ENCODE results near the gene GGACT. TPM values are rescaled to one million over a fixed set of nuclear protein-coding genes. Genes with fewer than 3 reads are reported as not detected.

The GGACT gene
- total and polyA plus RNA-seq, 4 donors = 3.3 to 10.1 (median 4.8) TPM

DNA sequence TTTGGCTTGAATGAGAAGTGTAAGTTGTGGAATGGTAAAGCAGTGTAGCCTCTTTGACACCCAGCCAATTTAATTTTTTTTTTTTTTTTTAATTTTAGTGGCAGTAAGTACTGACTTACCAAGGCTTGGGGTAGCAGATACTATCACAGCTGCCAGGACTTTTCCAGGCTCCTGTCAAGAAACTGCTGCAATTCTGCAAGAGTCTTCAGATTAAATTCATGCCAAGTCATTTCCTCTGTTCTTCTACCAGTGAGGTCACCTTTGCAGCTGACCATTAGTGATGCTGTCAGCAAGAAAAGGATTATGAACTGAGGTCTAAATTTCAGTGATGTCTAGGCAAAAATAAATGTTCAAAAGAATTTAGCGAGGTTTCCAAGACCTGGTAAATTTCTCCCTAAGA lies 91.2 kb downstream of the GGACT start:
- H3K27ac ChIP-seq (ENCODE audit: low read depth, low read length) = no peak overlapping the region
- H3K4me3 ChIP-seq (ENCODE audit: low read depth, low read length) = no peak overlapping the region
- H3K36me3 ChIP-seq (ENCODE audit: control insufficient read depth, insufficient read depth, low read length) = no peaks in the 10 kb centered on the region
- 100% methylated on average over 1 of the region's 1 CpG for WGBS (ENCODE audit: insufficient coverage)
- H3K27me3 ChIP-seq (ENCODE audit: control insufficient read depth, insufficient read depth, low read length) = no peaks in the 10 kb centered on the region
- H3K9me3 ChIP-seq (ENCODE audit: control insufficient read depth, insufficient read depth, low read length) = no peaks in the 10 kb centered on the region
- H3K4me1 ChIP-seq (ENCODE audit: control insufficient read depth, insufficient read depth, low read length) = no peaks in the 10 kb centered on the region
- DNase-seq (ENCODE audit: low read depth in 4 of 6, low spot score in 6 of 6) = no peak

DNA sequence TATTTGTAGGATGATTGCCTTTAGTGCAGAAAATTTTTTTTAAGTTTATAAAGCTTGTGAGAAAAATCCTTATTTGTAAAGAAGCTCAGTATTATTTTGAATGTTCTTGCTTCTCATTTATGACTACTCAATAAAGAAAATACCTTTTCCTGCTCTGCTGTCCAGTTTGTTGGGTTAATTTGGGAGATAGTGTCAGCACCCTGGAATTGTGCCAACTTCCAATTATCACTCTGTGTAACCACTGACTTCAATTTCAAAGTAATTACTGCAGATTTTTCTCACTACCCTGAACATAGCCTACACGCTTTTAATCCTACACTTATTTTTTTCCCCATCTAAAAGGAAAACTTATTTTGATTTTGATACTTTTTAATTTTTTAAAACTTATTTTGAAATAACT lies 93.1 kb downstream of the GGACT start:
- no CpG with 5 or more reads among the region's 1 CpG for WGBS (ENCODE audit: insufficient coverage)
- Histone ChIP-seq H3K4me1 (ENCODE audit: control insufficient read depth, insufficient read depth, low read length) (peaks cover 4% of the 10 kb centered on the region), H3K4me3 (ENCODE audit: low read depth, low read length) (no peak overlapping the region)

DNA sequence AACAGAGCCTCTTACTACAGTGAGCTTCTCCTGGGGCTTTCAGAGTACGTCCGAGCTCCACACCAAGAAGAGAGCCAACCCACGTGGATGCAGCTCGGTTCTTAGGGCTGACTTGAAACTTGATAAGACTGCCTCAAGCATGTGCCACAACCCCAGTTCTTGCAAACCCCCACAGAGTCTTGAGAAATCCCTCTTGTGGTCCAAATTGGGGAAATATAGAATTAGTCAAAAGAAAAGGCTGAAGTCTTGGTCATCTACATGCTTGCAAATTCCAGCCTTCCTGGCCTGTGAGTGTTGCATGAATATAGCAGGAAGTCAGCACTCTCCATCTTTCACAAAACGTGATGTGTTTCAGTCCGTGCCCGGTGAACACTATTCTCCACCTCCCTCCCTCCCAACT lies 95.2 kb downstream of the GGACT start:
- no peak for DNase-seq (ENCODE audit: low read depth in 4 of 6, low spot score in 6 of 6)
- 91% methylated on average over 5 of the region's 7 CpGs for WGBS (ENCODE audit: insufficient coverage)
- Histone ChIP-seq H3K27ac (ENCODE audit: low read depth, low read length) (no peak overlapping the region), H3K4me1 (ENCODE audit: control insufficient read depth, insufficient read depth, low read length) (peaks cover 4% of the 10 kb centered on the region), H3K36me3 (ENCODE audit: control insufficient read depth, insufficient read depth, low read length) (no peaks in the 10 kb centered on the region), H3K9me3 (ENCODE audit: control insufficient read depth, insufficient read depth, low read length) (no peaks in the 10 kb centered on the region), H3K4me3 (ENCODE audit: low read depth, low read length) (no peak overlapping the region), H3K27me3 (ENCODE audit: control insufficient read depth, insufficient read depth, low read length) (no peaks in the 10 kb centered on the region)

More for the DNA sequence above, 93.1 kb downstream of the GGACT start:
- Histone ChIP-seq H3K27ac (ENCODE audit: low read depth, low read length) (no peak overlapping the region), H3K9me3 (ENCODE audit: control insufficient read depth, insufficient read depth, low read length) (no peaks in the 10 kb centered on the region), H3K36me3 (ENCODE audit: control insufficient read depth, insufficient read depth, low read length) (no peaks in the 10 kb centered on the region), H3K27me3 (ENCODE audit: control insufficient read depth, insufficient read depth, low read length) (no peaks in the 10 kb centered on the region)
- no peak for DNase-seq (ENCODE audit: low read depth in 4 of 6, low spot score in 6 of 6)

DNA sequence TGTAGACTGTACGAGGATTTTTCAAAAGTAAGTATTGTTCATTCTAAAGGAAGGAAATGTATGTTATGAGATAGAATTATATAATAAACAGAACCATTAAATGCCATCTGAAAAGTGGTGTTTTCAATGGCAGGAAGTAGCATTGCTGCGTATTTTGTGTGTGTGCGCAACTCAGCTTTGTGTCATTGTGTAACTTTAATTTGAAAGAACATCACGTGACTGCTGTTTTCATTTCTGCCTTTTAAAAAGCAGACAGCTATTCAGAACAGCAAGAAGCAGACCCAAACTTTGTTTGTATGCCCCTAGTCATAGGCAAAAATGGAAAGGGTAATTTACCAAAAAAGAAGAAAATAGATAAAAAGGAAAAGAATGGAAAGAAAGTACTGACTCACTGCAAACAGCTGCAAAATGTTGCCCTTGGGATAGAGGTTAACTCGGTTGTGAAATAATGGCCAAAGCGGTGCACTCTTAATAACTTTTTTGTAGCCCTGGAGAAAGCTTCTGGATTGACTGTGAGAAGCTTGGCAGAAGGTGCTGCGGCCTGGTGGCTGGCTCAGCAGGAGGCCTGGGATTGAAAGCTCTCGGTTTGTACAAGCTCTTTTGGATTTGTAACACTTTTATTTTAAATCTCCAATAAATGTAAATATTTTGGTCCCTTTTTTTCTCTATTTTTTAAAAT lies 97.3 kb downstream of the GGACT start:
- peak overlapping the region; percentile 63 for H3K27ac ChIP-seq (ENCODE audit: low read depth, low read length)
- 46% methylated on average over 4 of the region's 8 CpGs for WGBS (ENCODE audit: insufficient coverage)

DNA sequence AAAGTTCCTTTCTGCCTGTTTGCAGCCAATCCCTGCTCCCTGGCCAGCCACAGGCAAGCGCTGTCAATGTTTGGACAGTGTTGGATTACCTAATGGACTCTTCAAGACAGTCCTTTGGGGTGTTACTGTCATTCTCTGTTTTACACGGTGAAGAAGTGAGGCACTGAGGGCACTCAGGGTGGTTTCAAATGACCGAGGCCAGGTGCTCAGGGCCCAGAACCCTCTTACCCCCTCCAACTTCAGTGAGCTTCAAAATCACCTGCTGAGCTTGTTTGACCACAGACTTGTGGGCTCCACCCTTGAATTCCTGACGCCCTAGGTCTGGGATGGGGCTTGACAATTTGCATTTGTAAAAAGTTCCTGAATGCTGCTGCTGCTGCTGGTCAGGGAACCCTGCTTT lies 97.9 kb downstream of the GGACT start:
- Histone ChIP-seq H3K4me1 (ENCODE audit: control insufficient read depth, insufficient read depth, low read length) (peaks cover 4% of the 10 kb centered on the region), H3K27ac (ENCODE audit: low read depth, low read length) (peak overlapping the region; percentile 50), H3K36me3 (ENCODE audit: control insufficient read depth, insufficient read depth, low read length) (no peaks in the 10 kb centered on the region), H3K4me3 (ENCODE audit: low read depth, low read length) (no peak overlapping the region), H3K9me3 (ENCODE audit: control insufficient read depth, insufficient read depth, low read length) (no peaks in the 10 kb centered on the region), H3K27me3 (ENCODE audit: control insufficient read depth, insufficient read depth, low read length) (no peaks in the 10 kb centered on the region)
- no peak for DNase-seq (ENCODE audit: low read depth in 4 of 6, low spot score in 6 of 6)
- 45% methylated on average over 4 of the region's 4 CpGs for WGBS (ENCODE audit: insufficient coverage)

More for the DNA sequence above, 97.3 kb downstream of the GGACT start:
- H3K36me3 ChIP-seq (ENCODE audit: control insufficient read depth, insufficient read depth, low read length) = no peaks in the 10 kb centered on the region
- no peaks in the 10 kb centered on the region for H3K27me3 ChIP-seq (ENCODE audit: control insufficient read depth, insufficient read depth, low read length)
- H3K9me3 ChIP-seq (ENCODE audit: control insufficient read depth, insufficient read depth, low read length) = no peaks in the 10 kb centered on the region
- H3K4me1 ChIP-seq (ENCODE audit: control insufficient read depth, insufficient read depth, low read length) = peaks cover 4% of the 10 kb centered on the region
- no peak overlapping the region for H3K4me3 ChIP-seq (ENCODE audit: low read depth, low read length)
- DNase-seq (ENCODE audit: low read depth in 4 of 6, low spot score in 6 of 6) = peak in 1 of 6 donors; percentile 75

DNA sequence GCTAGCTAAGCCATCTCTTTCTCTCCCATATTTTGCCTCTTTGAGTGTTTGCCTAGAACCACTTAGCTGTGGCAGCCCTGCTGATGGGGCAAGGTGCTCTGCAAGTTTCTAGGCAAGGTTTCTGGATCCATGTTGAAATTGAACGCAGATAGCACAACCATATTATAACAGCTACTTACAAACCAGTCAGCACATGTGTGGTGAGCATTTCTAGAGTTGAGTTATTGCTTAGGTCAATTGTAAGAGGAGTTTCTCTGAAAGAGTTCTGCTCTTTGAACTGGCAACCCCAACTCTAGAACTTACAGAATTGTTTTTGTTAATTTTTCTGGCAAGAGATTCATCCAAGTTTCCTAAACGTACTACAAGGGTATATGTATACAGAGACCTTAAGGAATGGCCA lies 103.3 kb downstream of the GGACT start:
- Histone ChIP-seq H3K4me1 (ENCODE audit: control insufficient read depth, insufficient read depth, low read length) (no peaks in the 10 kb centered on the region), H3K27ac (ENCODE audit: low read depth, low read length) (peak overlapping the region; percentile 81), H3K4me3 (ENCODE audit: low read depth, low read length) (no peak overlapping the region), H3K9me3 (ENCODE audit: control insufficient read depth, insufficient read depth, low read length) (no peaks in the 10 kb centered on the region), H3K36me3 (ENCODE audit: control insufficient read depth, insufficient read depth, low read length) (no peaks in the 10 kb centered on the region), H3K27me3 (ENCODE audit: control insufficient read depth, insufficient read depth, low read length) (no peaks in the 10 kb centered on the region)
- WGBS (ENCODE audit: insufficient coverage) = no CpG with 5 or more reads among the region's 2 CpGs
- DNase-seq (ENCODE audit: low read depth in 4 of 6, low spot score in 6 of 6) = no peak

DNA sequence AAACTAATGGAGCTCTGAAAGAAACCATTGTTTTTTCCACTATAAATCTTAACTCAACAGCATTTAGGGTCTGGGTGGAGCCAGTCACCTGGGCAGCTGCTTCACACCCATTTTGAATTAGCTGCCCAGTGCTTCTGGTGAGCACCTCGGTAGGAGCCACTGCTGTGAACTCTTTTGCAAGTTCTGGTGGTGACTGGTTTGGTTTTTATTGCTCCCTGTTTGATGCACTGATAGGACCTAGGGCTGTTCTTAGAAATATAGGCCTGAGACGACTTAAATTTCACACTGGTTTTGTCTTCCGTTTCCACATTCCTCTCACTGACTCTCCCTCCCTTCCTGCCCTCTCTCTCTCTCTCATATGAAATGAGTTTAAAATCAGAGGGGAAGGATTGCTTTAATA lies 103.9 kb downstream of the GGACT start:
- no peaks in the 10 kb centered on the region for H3K36me3 ChIP-seq (ENCODE audit: control insufficient read depth, insufficient read depth, low read length)
- H3K4me1 ChIP-seq (ENCODE audit: control insufficient read depth, insufficient read depth, low read length) = no peaks in the 10 kb centered on the region
- 0% methylated on average over 1 of the region's 3 CpGs for WGBS (ENCODE audit: insufficient coverage)
- DNase-seq (ENCODE audit: low read depth in 4 of 6, low spot score in 6 of 6) = no peak
- no peaks in the 10 kb centered on the region for H3K9me3 ChIP-seq (ENCODE audit: control insufficient read depth, insufficient read depth, low read length)
- no peak overlapping the region for H3K4me3 ChIP-seq (ENCODE audit: low read depth, low read length)
- H3K27me3 ChIP-seq (ENCODE audit: control insufficient read depth, insufficient read depth, low read length) = no peaks in the 10 kb centered on the region
- peak overlapping the region; percentile 81 for H3K27ac ChIP-seq (ENCODE audit: low read depth, low read length)

DNA sequence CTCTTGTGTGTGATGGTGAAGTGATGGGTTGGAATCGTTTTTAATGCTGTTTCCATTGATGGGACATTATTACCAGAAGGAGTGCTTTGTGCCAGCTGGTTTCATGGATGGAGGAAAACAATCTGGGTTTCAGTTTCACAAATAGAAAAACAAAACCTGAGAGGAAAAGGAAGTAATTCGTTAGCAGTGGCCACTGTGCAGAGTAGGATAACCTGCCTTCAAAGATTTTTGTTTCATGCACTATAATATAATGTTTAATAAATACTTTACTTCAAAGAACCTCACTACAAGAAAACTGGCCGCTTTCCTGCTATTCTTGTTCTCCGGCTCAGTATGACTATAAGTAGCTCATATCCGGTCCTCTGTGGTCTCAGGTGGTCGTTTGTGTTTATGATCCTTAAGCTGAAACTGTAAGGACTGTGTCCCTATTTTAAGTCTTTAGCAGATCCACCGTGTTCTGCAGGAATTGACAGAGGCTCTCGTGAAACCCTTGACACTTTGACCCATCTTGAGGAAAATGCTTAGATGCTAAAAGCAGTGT lies 104.7 kb downstream of the GGACT start:
- Histone ChIP-seq H3K27ac (ENCODE audit: low read depth, low read length) (peak overlapping the region; percentile 81), H3K4me3 (ENCODE audit: low read depth, low read length) (no peak overlapping the region), H3K9me3 (ENCODE audit: control insufficient read depth, insufficient read depth, low read length) (no peaks in the 10 kb centered on the region), H3K27me3 (ENCODE audit: control insufficient read depth, insufficient read depth, low read length) (no peaks in the 10 kb centered on the region), H3K36me3 (ENCODE audit: control insufficient read depth, insufficient read depth, low read length) (no peaks in the 10 kb centered on the region), H3K4me1 (ENCODE audit: control insufficient read depth, insufficient read depth, low read length) (no peaks in the 10 kb centered on the region)
- 62% methylated on average over 5 of the region's 8 CpGs for WGBS (ENCODE audit: insufficient coverage)
- DNase-seq (ENCODE audit: low read depth in 4 of 6, low spot score in 6 of 6) = no peak

DNA sequence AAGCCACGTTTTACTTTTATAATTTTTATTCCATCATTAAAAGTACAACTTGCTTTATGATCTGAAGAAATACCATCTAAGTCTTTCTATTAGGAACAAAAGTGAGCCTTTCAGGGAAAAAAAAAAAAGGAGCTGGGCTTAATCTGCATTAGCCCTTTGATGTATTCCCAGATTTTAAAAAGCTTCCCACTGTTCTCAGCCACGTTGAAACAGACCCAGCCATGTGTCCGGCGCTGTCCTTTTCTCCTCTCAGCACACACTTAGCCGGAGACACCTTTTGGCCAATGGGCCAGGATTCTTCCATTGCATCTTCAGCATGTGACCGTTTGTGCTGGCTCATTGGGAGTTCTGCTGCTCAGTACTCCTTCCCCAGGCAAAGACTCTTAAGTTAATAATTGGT lies 105.5 kb downstream of the GGACT start:
- Histone ChIP-seq H3K4me3 (ENCODE audit: low read depth, low read length) (no peak overlapping the region), H3K27me3 (ENCODE audit: control insufficient read depth, insufficient read depth, low read length) (no peaks in the 10 kb centered on the region), H3K9me3 (ENCODE audit: control insufficient read depth, insufficient read depth, low read length) (no peaks in the 10 kb centered on the region), H3K36me3 (ENCODE audit: control insufficient read depth, insufficient read depth, low read length) (peaks cover 4% of the 10 kb centered on the region), H3K27ac (ENCODE audit: low read depth, low read length) (peak overlapping the region; percentile 81), H3K4me1 (ENCODE audit: control insufficient read depth, insufficient read depth, low read length) (no peaks in the 10 kb centered on the region)
- 56% methylated on average over 4 of the region's 6 CpGs for WGBS (ENCODE audit: insufficient coverage)
- DNase-seq (ENCODE audit: low read depth in 4 of 6, low spot score in 6 of 6) = no peak

DNA sequence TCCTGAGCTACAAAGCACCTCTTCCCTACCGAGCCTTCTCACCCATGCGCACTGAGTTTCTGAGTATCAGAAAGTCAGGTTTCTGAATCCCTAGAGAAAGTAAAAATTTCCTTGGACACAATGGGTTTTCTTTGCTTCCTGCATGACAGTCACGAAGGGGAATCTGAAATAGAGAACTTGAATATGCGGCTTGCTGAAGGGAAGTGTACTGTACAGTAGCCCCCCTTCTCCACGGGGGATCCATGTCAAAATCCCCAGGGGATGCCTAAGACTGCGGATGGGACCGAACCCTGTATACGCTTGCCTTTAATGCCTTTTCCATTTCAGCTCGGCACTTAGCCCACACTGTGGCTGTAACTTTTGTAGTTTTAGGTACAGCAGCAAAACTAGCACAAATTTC lies 107.9 kb downstream of the GGACT start:
- no peak overlapping the region for H3K27ac ChIP-seq (ENCODE audit: low read depth, low read length)
- peaks cover 7% of the 10 kb centered on the region for H3K36me3 ChIP-seq (ENCODE audit: control insufficient read depth, insufficient read depth, low read length)
- no peaks in the 10 kb centered on the region for H3K4me1 ChIP-seq (ENCODE audit: control insufficient read depth, insufficient read depth, low read length)
- H3K4me3 ChIP-seq (ENCODE audit: low read depth, low read length) = no peak overlapping the region
- WGBS (ENCODE audit: insufficient coverage) = 88% methylated on average over 3 of the region's 9 CpGs
- H3K27me3 ChIP-seq (ENCODE audit: control insufficient read depth, insufficient read depth, low read length) = no peaks in the 10 kb centered on the region
- no peak for DNase-seq (ENCODE audit: low read depth in 4 of 6, low spot score in 6 of 6)
- no peaks in the 10 kb centered on the region for H3K9me3 ChIP-seq (ENCODE audit: control insufficient read depth, insufficient read depth, low read length)
